Stimulated activated CD4-positive, alpha-beta T cell treated with anti-CD3 and anti-CD28 coated beads, Interleukin-2, amount 100 ng/mL, for 4 hours (primary cell): Measurements from ENCODE around the gene ZFAND3.

Source experiments
- DNase-seq: peaks from one replicate; pipeline ENCODE4 v3.0.0-alpha.2; 2020; ENCODE audit warnings: low read depth

The ZFAND3 gene

DNA sequence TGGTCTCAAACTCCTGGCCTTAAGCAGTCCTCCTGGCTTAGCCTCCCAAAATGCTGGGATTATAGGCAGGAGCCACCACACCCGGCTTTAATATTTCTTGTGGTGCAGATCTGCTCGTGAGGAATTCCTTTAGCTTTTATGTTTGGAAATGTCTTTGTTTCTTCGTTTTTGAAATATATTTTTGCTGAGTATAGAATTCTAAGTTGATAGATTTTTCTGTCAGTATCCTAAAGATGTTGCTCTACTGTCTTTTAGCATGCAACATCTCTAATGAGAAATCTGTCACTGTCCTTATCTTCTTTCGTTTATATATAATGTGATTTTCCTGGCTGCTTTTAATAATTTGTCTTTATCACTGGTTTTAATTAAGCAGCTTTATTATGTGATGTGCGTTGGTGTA is 75.1 kb downstream of the ZFAND3 start:
- DNase-seq = no peak

DNA sequence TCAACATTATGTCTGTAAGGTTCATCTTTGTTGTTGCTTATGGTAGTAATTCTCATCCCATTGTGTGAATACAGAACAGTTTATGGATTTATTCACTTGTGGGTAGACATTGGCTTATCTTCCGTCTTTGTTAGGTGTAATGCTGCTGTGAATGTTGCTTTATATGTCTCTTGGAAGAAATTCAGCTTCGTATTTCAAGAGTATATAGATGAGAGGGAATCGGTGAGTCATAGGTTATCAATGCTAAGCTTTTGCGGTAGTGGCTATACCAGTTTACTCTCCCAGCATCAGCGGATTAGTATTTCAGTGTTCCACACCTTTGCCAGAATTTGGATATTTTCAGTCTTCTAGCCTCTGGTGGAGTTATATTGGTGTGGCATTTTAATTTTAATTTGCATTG is 77.8 kb downstream of the ZFAND3 start:
- no peak for DNase-seq

DNA sequence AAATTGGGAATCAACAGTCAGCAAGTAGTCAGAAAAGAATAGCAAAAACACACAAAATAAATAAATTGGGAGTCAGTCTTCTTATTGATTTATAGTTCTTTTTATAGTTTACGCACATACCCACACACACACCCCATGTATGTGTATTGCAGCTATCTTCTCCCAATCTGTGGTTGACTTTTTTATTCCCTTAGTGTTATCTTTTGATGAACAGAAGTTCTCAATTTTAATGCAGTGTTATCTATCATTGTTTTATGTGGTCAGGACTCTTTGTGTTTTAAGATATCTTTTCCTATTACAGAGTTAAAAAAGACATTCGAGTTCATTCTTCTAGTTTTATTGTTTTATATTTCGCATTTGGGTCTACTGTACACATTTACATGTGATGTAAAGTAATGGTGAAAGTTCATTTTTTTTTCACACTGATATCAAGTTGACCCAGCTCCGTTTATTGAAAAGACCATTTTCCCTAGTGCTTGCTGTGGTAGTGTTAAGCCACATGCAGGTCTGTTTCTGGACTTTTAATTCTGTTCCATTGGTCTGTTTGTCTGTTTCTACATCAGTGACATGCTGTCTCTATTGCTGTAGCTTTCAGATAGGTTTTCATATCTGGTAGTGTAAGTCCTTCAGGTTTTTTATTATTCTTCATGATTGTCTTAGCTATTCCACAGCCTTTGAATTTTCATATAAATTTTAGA is 78.4 kb downstream of the ZFAND3 start:
- DNase-seq = no peak

- no peak for DNase-seq
Observed at GRCh38 chr6:37903351-37904340, 84.1 kb downstream of the ZFAND3 start.

DNA sequence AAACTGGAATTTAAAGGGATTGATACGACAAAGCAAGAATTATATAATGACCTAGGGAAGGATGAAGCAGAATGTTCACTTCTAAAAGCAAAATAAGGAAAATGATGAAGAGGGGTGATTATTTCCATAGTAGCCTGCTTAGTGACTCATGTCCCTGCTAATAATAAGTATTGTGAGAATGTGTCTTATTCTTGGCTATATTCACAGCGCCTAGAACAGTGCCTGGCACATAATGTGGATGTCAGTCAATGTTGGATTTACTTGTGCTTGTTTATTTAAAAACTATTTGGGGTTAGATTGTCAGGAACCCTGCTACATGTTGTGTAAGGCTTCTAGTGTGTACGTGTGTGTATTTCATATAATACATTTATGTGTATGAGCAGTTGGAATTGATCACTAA is 85.1 kb downstream of the ZFAND3 start:
- no peak for DNase-seq

GRCh38 chr6:37906121-37906520 is 86.6 kb downstream of the ZFAND3 start:
- DNase-seq = no peak

DNA sequence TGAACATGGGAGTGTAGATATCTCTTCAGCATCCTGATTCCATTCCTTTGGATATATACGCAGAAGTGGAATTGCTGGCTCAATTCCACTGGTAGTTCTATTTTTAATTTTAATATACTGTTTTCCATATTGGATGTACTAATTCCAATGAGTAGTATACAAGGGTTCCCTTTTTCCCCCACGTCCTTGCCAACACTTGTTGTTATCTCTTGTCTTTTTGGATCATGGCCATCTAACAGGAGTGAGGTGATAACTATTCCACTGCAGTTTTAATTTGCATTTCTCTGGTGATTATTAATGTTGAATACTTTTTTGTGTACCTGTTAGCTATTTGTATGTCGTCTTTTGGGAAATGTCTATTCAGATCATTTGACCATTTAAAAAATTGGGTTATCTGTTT is 91.5 kb downstream of the ZFAND3 start:
- no peak for DNase-seq

DNA sequence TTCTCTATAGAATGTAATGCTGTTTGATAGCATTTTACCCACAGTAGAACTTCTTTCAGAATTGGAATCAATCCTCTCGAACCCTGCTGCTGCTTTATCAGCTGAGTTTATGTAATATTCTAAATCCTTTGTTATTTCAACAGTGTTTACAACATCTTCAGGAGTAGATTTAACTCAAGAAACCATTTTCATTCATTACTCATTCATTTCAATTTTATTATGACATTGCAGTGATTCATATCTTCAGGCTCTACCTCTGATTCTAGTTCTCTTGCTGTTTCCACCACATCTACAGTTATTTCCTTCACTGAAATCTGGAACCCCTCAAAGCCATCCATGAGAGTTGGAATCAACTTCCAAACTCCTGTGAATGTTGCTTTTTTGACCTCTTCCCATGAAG is 93.7 kb downstream of the ZFAND3 start:
- DNase-seq = no peak

GRCh38 chr6:37915463-37915862 is 95.9 kb downstream of the ZFAND3 start:
- DNase-seq = no peak

- DNase-seq = no peak
Observed at GRCh38 chr6:37916149-37916548, 96.6 kb downstream of the ZFAND3 start.

DNA sequence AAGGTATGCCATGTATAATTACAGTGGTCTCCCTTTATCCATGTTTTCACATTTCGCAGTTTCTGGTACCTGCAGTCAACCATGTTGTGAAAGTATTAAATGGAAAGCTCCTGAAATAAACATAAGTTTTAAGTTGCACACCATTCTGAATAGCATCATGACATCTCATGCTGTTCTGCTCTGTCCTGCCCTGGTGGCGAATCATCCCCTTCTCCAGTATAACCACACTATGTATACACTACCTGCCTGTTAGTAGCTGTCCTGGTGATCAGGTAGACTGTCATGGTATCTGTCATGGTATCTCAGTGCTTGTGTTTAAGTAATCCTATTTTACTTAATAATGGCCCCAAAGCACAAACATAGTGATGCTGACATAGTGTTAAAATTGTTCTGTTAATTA is 97.1 kb downstream of the ZFAND3 start:
- DNase-seq = no peak

DNA sequence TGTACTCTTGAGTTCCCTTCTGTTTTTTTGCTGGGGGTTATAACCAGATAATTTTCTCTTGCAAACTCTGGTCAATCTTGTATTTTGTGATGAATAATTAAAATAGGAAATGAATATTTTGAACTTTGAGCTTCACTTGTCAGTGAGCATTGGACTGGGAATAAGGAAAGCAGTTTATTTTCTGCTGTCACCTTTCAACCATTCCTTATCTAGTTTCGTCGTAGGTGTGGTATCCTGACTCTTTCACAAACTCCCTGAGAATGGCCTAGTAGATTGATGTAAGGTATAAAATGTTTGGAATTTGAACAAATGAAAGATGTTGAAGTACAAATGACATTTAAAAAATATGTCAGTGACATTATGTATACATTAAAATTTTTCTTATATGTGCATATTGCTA is 98.0 kb downstream of the ZFAND3 start:
- DNase-seq = no peak

DNA sequence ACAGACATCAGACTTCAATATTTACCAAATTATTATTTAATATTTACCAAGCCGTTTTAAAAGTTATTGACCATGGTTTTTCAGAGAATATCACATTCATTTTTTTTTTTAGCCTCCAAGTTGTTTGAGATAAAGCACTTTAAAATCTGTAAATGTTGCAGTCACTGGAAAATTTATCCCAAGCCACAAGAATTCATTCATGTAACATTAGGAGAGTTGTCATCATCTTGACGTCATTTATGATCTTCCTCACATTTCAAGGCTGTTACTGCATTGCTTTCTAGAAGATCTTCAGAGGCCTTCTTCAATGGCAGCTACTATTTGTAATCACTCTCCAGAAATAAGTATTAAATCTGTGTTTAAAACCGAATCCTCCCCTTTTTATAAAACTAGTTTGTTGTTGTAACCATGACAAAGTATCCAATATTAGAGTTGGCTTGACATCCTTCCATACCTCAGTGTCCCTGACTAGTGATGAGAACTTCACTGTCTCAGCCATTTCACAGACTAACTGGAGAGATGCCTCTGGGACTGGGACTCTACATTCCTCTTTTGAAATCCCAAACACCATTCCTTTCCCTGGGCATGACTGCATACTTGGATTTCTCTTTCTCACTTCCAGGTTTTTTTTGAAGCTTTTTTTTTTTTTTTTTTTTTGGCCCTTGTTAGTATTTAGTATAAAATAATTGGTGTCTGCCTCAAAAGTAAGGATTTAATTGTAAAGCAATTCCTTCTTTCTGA is 100.1 kb downstream of the ZFAND3 start:
- DNase-seq = no peak

- no peak for DNase-seq
Observed at GRCh38 chr6:37920667-37921066, 101.1 kb downstream of the ZFAND3 start.

DNA sequence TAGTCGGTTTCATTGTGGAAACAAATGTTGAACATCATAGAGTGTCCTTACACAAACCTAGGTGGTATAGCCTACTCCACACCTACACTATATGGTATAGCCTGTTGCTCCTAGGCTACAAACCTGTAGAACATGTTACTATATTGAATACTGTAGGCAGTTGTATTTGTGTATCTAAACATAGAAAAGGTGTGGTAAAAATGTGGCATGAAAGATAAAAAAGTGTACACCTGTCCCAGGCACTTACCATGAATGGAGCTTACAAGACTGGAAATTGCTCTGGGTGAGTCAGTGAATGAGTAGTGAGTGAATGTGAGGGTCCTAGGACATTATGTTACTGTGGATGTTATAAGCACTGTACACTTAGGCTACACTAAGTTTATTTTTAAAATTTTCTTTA is 103.0 kb downstream of the ZFAND3 start:
- no peak for DNase-seq

DNA sequence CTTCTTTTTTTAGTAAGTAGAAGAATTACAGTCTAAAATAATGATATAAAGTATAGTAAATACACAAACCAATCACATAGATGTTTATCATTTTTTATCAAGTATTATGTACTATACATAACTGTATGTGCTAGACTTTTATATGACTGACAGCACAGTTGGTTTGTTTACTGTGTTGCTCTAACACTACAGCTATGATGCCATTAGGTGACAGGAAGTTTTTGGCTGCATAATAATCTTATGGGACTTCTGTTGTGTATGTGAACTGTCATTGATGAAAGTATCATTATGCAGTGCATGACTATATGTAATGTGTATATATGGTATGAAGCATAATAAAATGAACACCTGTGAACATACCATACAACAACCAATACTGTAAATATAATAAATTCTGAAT is 104.0 kb downstream of the ZFAND3 start:
- DNase-seq = no peak

DNA sequence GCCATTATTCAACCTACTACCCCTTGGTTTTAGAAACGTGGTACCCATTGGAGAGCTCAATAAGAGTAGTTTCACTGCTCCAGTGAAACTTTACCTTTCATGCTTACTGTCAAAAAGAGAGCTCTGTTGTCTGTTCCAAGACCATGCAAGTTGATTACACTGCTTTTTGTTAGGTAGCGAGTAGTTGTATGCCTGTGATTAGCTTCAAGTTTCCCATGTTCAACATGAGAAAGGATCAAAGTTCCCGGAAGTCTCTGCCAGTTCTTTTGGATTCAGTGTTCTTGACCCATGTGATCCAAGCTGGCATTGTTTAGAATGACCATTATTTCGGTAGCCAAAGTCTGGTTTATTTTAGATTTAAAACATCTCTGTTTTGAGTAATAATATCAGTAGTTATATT is 107.1 kb downstream of the ZFAND3 start:
- no peak for DNase-seq

GRCh38 chr6:37928217-37928616 is 108.7 kb downstream of the ZFAND3 start:
- no peak for DNase-seq

DNA sequence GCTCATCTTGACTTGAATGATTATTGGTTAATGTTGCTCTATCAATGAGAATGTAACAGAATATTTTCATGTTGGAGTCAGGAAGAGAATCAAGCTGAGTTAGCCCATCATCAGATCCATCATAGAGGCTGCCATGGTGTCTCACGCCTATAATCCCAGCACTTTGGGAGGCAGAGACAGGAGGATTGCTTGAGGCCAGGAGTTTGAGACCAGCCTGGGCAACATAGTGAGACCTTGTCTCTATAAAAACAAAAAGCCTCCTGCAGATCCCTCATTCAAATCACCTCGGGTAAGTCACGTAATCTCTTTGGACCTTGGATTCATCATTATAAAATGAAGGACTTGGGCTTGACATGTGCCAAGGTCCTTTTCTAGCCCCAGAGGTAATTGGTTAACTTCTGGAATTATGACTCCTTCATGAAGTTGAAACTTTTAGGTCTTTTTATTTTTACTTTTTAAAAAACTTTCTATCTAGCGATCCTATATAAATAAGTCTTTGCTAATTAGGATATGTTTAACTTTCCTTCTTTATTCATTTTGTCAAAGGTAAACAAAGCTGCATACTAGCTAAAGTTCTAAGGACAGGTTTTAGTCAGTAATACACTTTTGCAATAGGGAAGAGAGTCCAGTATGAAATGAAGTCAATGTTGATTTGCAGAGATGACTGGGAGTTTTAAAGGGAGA is 110.9 kb downstream of the ZFAND3 start:
- no peak for DNase-seq

- no peak for DNase-seq
Observed at GRCh38 chr6:37931066-37931465, 111.5 kb downstream of the ZFAND3 start.

- DNase-seq = no peak
Observed at GRCh38 chr6:37934276-37934675, 114.7 kb downstream of the ZFAND3 start.

DNA sequence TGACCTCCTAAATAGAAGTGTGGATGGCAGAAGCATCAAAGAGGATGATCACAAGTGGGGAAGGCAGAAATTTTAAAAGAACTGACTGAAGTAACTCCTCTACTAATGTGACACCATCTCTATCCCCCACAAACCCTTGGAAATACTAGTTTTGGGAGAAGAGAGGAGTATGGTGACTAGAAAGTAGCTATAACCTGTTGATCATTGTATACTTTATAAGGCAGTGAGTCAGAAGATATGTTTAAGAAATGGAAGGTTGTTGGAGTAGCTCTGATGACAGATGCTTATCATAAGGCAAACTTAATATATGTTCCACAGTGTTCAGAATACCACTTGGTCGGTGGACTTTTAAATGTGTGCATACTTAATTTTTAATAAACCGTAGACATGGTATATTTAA is 116.6 kb downstream of the ZFAND3 start:
- DNase-seq = no peak
